Measurements from ENCODE around the gene OPCML.

OPCML gene

GRCh38 chr11:133302056-133302455 lies 230.2 kb downstream of the OPCML start:
- Histone ChIP-seq H3K4me3 (replicated peaks; ENCODE audit: insufficient read depth, low read length) (no peak overlapping the region), H3K27me3 (ENCODE audit: insufficient read depth, poor library complexity, severe bottlenecking) (no peaks in the 10 kb centered on the region), H3K27ac (replicated peaks) (no peak overlapping the region)
- no peak for DNase-seq (ENCODE audit: low read depth in 1 of 2, low spot score in 1 of 2)
- TF ChIP-seq SPI1 (IDR thresholded peaks at IDR 0.05; ENCODE audit: borderline replicate concordance, low read depth), result no peak
- TF ChIP-seq GABPA (IDR thresholded peaks at IDR 0.05; ENCODE audit: low read depth), result no peak
- TF ChIP-seq CTCF (IDR thresholded peaks at IDR 0.05; ENCODE audit: insufficient read depth, low read length), result no peak
- TF ChIP-seq POLR2AphosphoS5 (IDR thresholded peaks at IDR 0.05; ENCODE audit: low read depth), result no peak
- TF ChIP-seq REST (IDR thresholded peaks at IDR 0.05; ENCODE audit: insufficient replicate concordance, low read depth), result no peak

DNA sequence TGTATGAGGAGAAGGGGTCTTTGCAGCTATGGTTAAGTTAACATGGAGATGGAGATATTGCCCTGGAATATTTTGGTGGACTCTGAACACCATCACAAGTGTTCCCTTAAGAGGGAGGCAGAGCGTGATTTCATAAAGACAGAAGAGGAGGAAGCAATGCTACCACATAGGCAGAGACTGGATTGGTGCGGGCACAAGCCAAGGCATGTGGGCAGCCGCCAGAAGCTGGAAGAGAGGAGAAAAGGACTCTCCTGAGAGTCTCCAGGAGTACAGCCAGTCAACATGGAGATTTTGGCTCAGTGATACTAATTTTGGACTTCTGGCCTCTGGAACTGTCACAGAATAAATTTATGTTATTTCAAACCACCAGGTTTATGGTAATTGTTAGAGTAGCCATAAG lies 231.6 kb downstream of the OPCML start:
- no peaks in the 10 kb centered on the region for H3K27me3 ChIP-seq (ENCODE audit: insufficient read depth, poor library complexity, severe bottlenecking)
- TF ChIP-seq CTCF (IDR thresholded peaks at IDR 0.05; ENCODE audit: insufficient read depth, low read length) (no peak), GABPA (IDR thresholded peaks at IDR 0.05; ENCODE audit: low read depth) (no peak), REST (IDR thresholded peaks at IDR 0.05; ENCODE audit: insufficient replicate concordance, low read depth) (no peak), POLR2AphosphoS5 (IDR thresholded peaks at IDR 0.05; ENCODE audit: low read depth) (no peak), SPI1 (IDR thresholded peaks at IDR 0.05; ENCODE audit: borderline replicate concordance, low read depth) (no peak)

GRCh38 chr11:133291780-133292179 lies 240.5 kb downstream of the OPCML start:
- Histone ChIP-seq H3K4me3 (replicated peaks; ENCODE audit: insufficient read depth, low read length) (no peak overlapping the region), H3K27me3 (ENCODE audit: insufficient read depth, poor library complexity, severe bottlenecking) (no peaks in the 10 kb centered on the region), H3K27ac (replicated peaks) (no peak overlapping the region)
- no peak for DNase-seq (ENCODE audit: low read depth in 1 of 2, low spot score in 1 of 2)
- TF ChIP-seq REST (IDR thresholded peaks at IDR 0.05; ENCODE audit: insufficient replicate concordance, low read depth) (no peak), POLR2AphosphoS5 (IDR thresholded peaks at IDR 0.05; ENCODE audit: low read depth) (no peak)

More for the DNA sequence above, 231.6 kb downstream of the OPCML start:
- no peak overlapping the region for H3K27ac ChIP-seq (replicated peaks)
- no peak for DNase-seq (ENCODE audit: low read depth in 1 of 2, low spot score in 1 of 2)
- no peak overlapping the region for H3K4me3 ChIP-seq (replicated peaks; ENCODE audit: insufficient read depth, low read length)

- no peak for DNase-seq (ENCODE audit: low read depth in 1 of 2, low spot score in 1 of 2)
- Histone ChIP-seq H3K27ac (replicated peaks) (no peak overlapping the region), H3K4me3 (replicated peaks; ENCODE audit: insufficient read depth, low read length) (no peak overlapping the region), H3K27me3 (ENCODE audit: insufficient read depth, poor library complexity, severe bottlenecking) (no peaks in the 10 kb centered on the region)
- no peak for TF ChIP-seq CTCF (IDR thresholded peaks at IDR 0.05; ENCODE audit: insufficient read depth, low read length)
- TF ChIP-seq POLR2AphosphoS5 (IDR thresholded peaks at IDR 0.05; ENCODE audit: low read depth), result no peak
- no peak for TF ChIP-seq GABPA (IDR thresholded peaks at IDR 0.05; ENCODE audit: low read depth)
- TF ChIP-seq REST (IDR thresholded peaks at IDR 0.05; ENCODE audit: insufficient replicate concordance, low read depth), result no peak
- no peak for TF ChIP-seq SPI1 (IDR thresholded peaks at IDR 0.05; ENCODE audit: borderline replicate concordance, low read depth)
Observed at GRCh38 chr11:133285359-133285758, 246.9 kb downstream of the OPCML start.

Data from HL-60 (cell line).